ENCODE data around the gene ZNF765. TPM values are rescaled to one million over a fixed set of nuclear protein-coding genes. Genes with fewer than 3 reads are reported as not detected.
"Not testable (repeated sequence)": the region's sequence is repeated elsewhere in the genome, so short reads cannot be mapped to it uniquely, and the experiment has no call there.

Gene ZNF765
- total and polyA plus RNA-seq, 10 donors: 2.2 to 15.9 (median 11.1) TPM

- H3K27ac ChIP-seq: no peak overlapping the region
- 87 to 97% (median 94%) methylated on average over 7 of the region's 7 CpGs for WGBS, 5 donors
- TF ChIP-seq POLR2A (IDR thresholded peaks at IDR 0.05): no peak
- TF ChIP-seq CTCF (IDR thresholded peaks at IDR 0.05 in 8 of 11, conservative IDR thresholded peaks at IDR 0.05 in 3 of 11): no peak
- no peak overlapping the region for H3K4me3 ChIP-seq
- peaks cover 0 to 61% (median 9%) of the 10 kb centered on the region in 6 donors for H3K36me3 ChIP-seq
- peaks cover 0 to 68% (median 43%) of the 10 kb centered on the region in 8 donors for H3K9me3 ChIP-seq
- H3K27me3 ChIP-seq (replicated peaks in 1 of 7): no peaks in the 10 kb centered on the region
- H3K4me1 ChIP-seq: peaks cover 0 to 16% (median 16%) of the 10 kb centered on the region in 6 donors
- intact Hi-C loops (cut with DNase I; ENCODE audit: low total_unique reads): no loop called here
- DNase-seq: no peak
Observed at GRCh38 chr19:53471916-53472315, 77.0 kb downstream of the ZNF765 start.

- H3K4me1 ChIP-seq; H3K4me3 ChIP-seq; intact Hi-C loops (cut with DNase I; ENCODE audit: low total_unique reads); H3K27me3 ChIP-seq (replicated peaks in 1 of 7); DNase-seq; H3K27ac ChIP-seq: not testable (repeated sequence)
- H3K9me3 ChIP-seq: peaks cover 4 to 97% (median 72%) of the 10 kb centered on the region in 8 donors
- WGBS, 5 donors: 13 to 54% (median 39%) methylated on average over 1 of the region's 1 CpG
- H3K36me3 ChIP-seq: peaks cover 5 to 90% (median 30%) of the 10 kb centered on the region in 6 donors
Observed at GRCh38 chr19:53474832-53475231, 79.9 kb downstream of the ZNF765 start.

GRCh38 chr19:53475470-53475869, 80.5 kb downstream of the ZNF765 start:
- H3K36me3 ChIP-seq: peaks cover 5 to 96% (median 33%) of the 10 kb centered on the region in 6 donors
- H3K4me3 ChIP-seq; DNase-seq; H3K4me1 ChIP-seq; H3K27ac ChIP-seq; H3K27me3 ChIP-seq (replicated peaks in 1 of 7); intact Hi-C loops (cut with DNase I; ENCODE audit: low total_unique reads): not testable (repeated sequence)
- H3K9me3 ChIP-seq: peaks cover 5 to 97% (median 78%) of the 10 kb centered on the region in 8 donors
- 82 to 89% (median 88%) methylated on average over 6 of the region's 6 CpGs for WGBS, 5 donors

Small RNA genes lying within 50 kb of the gene (small RNA-seq; reads per million reads assigned to genes)
- gene RPL39P36: 0 reads per million in 4 donors

Other genes with a start within 250 kb of the ZNF765 start
- gene ZNF347, start 236.1 kb upstream of the ZNF765 start, total RNA-seq: 10 to 100 TPM; 20.2 to 41.5 (median 31.2) TPM
- 1 to 10 TPM; 2.9 to 5.9 (median 3.8) TPM for gene ZNF347, start 236.1 kb upstream of the ZNF765 start, polyA plus RNA-seq
- 1 to 10 TPM; 2.8 to 7.3 (median 4.9) TPM for gene ZNF665, start 201.8 kb upstream of the ZNF765 start, total RNA-seq
- gene ZNF665, start 201.8 kb upstream of the ZNF765 start, polyA plus RNA-seq: 1 to 10 TPM; 1.9 to 4.4 (median 2.9) TPM
- gene ZNF677, start 140.3 kb upstream of the ZNF765 start, total RNA-seq: 10 to 100 TPM; 14.6 to 30.2 (median 20.3) TPM
- gene ZNF677, start 140.3 kb upstream of the ZNF765 start, polyA plus RNA-seq: 1 to 10 TPM; 8.3 to 8.8 (median 8.3) TPM
- gene VN1R2, start 136.9 kb upstream of the ZNF765 start, total RNA-seq: not detected
- not detected for gene VN1R2, start 136.9 kb upstream of the ZNF765 start, polyA plus RNA-seq
- not detected for gene VN1R4, start 127.4 kb upstream of the ZNF765 start, total RNA-seq
- not detected for gene VN1R4, start 127.4 kb upstream of the ZNF765 start, polyA plus RNA-seq
- gene ZNF845, start 61.4 kb upstream of the ZNF765 start, total RNA-seq: 10 to 100 TPM in 2 of 7 donors, 1 to 10 TPM in 5; 7.1 to 10.5 (median 8.6) TPM
- gene ZNF845, start 61.4 kb upstream of the ZNF765 start, polyA plus RNA-seq: 1 to 10 TPM; 2.0 to 3.0 (median 2.3) TPM
- gene ZNF525, start 29.4 kb upstream of the ZNF765 start, total RNA-seq: 10 to 100 TPM in 5 of 7 donors, 1 to 10 TPM in 2; 7.9 to 20.6 (median 15.3) TPM
- gene ZNF525, start 29.4 kb upstream of the ZNF765 start, polyA plus RNA-seq: 1 to 10 TPM; 6.1 to 7.5 (median 7.4) TPM
- 10 to 100 TPM in 6 of 7 donors, 1 to 10 TPM in 1; 8.3 to 14.2 (median 11.1) TPM for gene ZNF761, start 36.8 kb downstream of the ZNF765 start, total RNA-seq
- gene ZNF761, start 36.8 kb downstream of the ZNF765 start, polyA plus RNA-seq: 1 to 10 TPM; 5.9 to 7.6 (median 6.1) TPM
- gene ZNF813, start 72.6 kb downstream of the ZNF765 start, total RNA-seq: 1 to 10 TPM; 3.2 to 7.5 (median 4.8) TPM
- 1 to 10 TPM; 1.1 to 1.9 (median 1.2) TPM for gene ZNF813, start 72.6 kb downstream of the ZNF765 start, polyA plus RNA-seq
- gene ZNF331, start 143.0 kb downstream of the ZNF765 start, total RNA-seq: 10 to 100 TPM; 16.2 to 31.1 (median 26.9) TPM
- gene ZNF331, start 143.0 kb downstream of the ZNF765 start, polyA plus RNA-seq: 10 to 100 TPM in 2 of 3 donors, 1 to 10 TPM in 1; 9.4 to 16.8 (median 14.3) TPM
- gene DPRX, start 236.8 kb downstream of the ZNF765 start, total RNA-seq: not detected
- gene DPRX, start 236.8 kb downstream of the ZNF765 start, polyA plus RNA-seq: not detected